ENCODE results near the gene ANGPTL4. TPM values are rescaled to one million over a fixed set of nuclear protein-coding genes. Genes with fewer than 3 reads are reported as not detected.
"Not testable (repeated sequence)": the region's sequence is repeated elsewhere in the genome, so short reads cannot be mapped to it uniquely, and the experiment has no call there.

Gene ANGPTL4
- total RNA-seq, 1 experiment from 2014 or later = 32.8 TPM

GRCh38 chr19:8403820-8404109, 39.8 kb downstream of the ANGPTL4 start:
- ChIA-PET CTCF (no interaction called here), POLR2A (no interaction called here)
- Mint-ChIP-seq H3K27me3 (ENCODE audit: insufficient read depth, unreplicated experiment) (no peaks in the 10 kb centered on the region), H3K9me3 (ENCODE audit: unreplicated experiment) (no peaks in the 10 kb centered on the region), H3K4me3 (ENCODE audit: unreplicated experiment) (no peak overlapping the region), H3K27ac (ENCODE audit: low read depth, unreplicated experiment) (no peak overlapping the region), H3K36me3 (ENCODE audit: insufficient read depth, unreplicated experiment) (peaks cover 26% of the 10 kb centered on the region), H3K4me1 (ENCODE audit: insufficient read depth, unreplicated experiment) (peaks cover 5% of the 10 kb centered on the region)
- TF ChIP-seq CTCF (IDR thresholded peaks at IDR 0.05; ENCODE audit: unreplicated experiment) = no peak
- TSS peak; percentile 51 for BruUV-seq (replicated peaks)
- intact Hi-C loops (cut with micrococcal nuclease) = no loop called here
- DNase-seq (ENCODE audit: unreplicated experiment) = no peak

- Mint-ChIP-seq H3K36me3 (ENCODE audit: insufficient read depth, unreplicated experiment) (peaks cover 26% of the 10 kb centered on the region), H3K27ac (ENCODE audit: low read depth, unreplicated experiment) (no peak overlapping the region), H3K4me3 (ENCODE audit: unreplicated experiment) (no peak overlapping the region), H3K27me3 (ENCODE audit: insufficient read depth, unreplicated experiment) (no peaks in the 10 kb centered on the region), H3K9me3 (ENCODE audit: unreplicated experiment) (no peaks in the 10 kb centered on the region), H3K4me1 (ENCODE audit: insufficient read depth, unreplicated experiment) (peaks cover 5% of the 10 kb centered on the region)
- ChIA-PET CTCF (interaction anchor here (0.6 to 2.3 kb wide), 5 partner anchors 40 to 1372 kb away, joined by 3 to 8 read pairs (median 3); partner anchors contain the start of gene ANGPTL4), POLR2A (interaction anchor here (1.4 kb wide), 1 partner anchor 15 kb away, joined by 7 read pairs; the partner anchor contains the start of gene RAB11B)
- DNase-seq (ENCODE audit: unreplicated experiment) = no peak
- intact Hi-C loops (cut with micrococcal nuclease) = no loop called here
- BruUV-seq (replicated peaks) = no TSS peak
- no peak for TF ChIP-seq CTCF (IDR thresholded peaks at IDR 0.05; ENCODE audit: unreplicated experiment)
Measured at GRCh38 chr19:8404391-8405151, 40.6 kb downstream of the ANGPTL4 start.

- H3K4me3 Mint-ChIP-seq (ENCODE audit: unreplicated experiment); H3K4me1 Mint-ChIP-seq (ENCODE audit: insufficient read depth, unreplicated experiment); H3K9me3 Mint-ChIP-seq (ENCODE audit: unreplicated experiment); DNase-seq (ENCODE audit: unreplicated experiment); BruUV-seq (replicated peaks); H3K27ac Mint-ChIP-seq (ENCODE audit: low read depth, unreplicated experiment); H3K27me3 Mint-ChIP-seq (ENCODE audit: insufficient read depth, unreplicated experiment); H3K36me3 Mint-ChIP-seq (ENCODE audit: insufficient read depth, unreplicated experiment): not testable (repeated sequence)
- intact Hi-C loops (cut with micrococcal nuclease) = loop anchor here (5.0 kb wide), 1 partner anchor 37 kb away; no protein-coding TSS in a partner anchor
- POLR2A ChIA-PET = interaction anchor here (0.6 to 1.7 kb wide), 4 partner anchors 69 to 122 kb away, joined by 3 to 4 read pairs (median 3); no protein-coding TSS in a partner anchor
- CTCF ChIA-PET = interaction anchor here (0.6 to 1.6 kb wide), 7 partner anchors 50 to 604 kb away, joined by 3 to 4 read pairs (median 3); no protein-coding TSS in a partner anchor
Measured at GRCh38 chr19:8410718-8411117, 46.8 kb downstream of the ANGPTL4 start.

- Mint-ChIP-seq H3K4me1 (ENCODE audit: insufficient read depth, unreplicated experiment) (no peaks in the 10 kb centered on the region), H3K4me3 (ENCODE audit: unreplicated experiment) (peak within 1 kb of the TSS; percentile 41), H3K27ac (ENCODE audit: low read depth, unreplicated experiment) (no peak within 1 kb of the TSS), H3K9me3 (ENCODE audit: unreplicated experiment) (no peaks in the 10 kb centered on the region), H3K36me3 (ENCODE audit: insufficient read depth, unreplicated experiment) (no peaks in the 10 kb centered on the region), H3K27me3 (ENCODE audit: insufficient read depth, unreplicated experiment) (no peaks in the 10 kb centered on the region)
- CTCF ChIA-PET = interaction anchor here (0.6 to 2.2 kb wide), 20 partner anchors 10 to 1241 kb away, joined by 3 to 20 read pairs (median 3); partner anchors contain the start of genes HNRNPM and RAB11B
- peak; percentile 61 for TF ChIP-seq CTCF (IDR thresholded peaks at IDR 0.05; ENCODE audit: unreplicated experiment)
- POLR2A ChIA-PET = interaction anchor here (0.7 to 3.8 kb wide), 14 partner anchors 11 to 101 kb away, joined by 3 to 45 read pairs (median 4); partner anchors contain the start of genes ANGPTL4, HNRNPM and ZNF414
- BruUV-seq (replicated peaks) = no TSS peak
- DNase-seq (ENCODE audit: unreplicated experiment) = peak; percentile 96
- intact Hi-C loops (cut with micrococcal nuclease) = loop anchor here (2.0 to 5.0 kb wide), 2 partner anchors 34 to 94 kb away; no protein-coding TSS in a partner anchor
Measured at GRCh38 chr19:8412783-8413628, 49.1 kb downstream of the ANGPTL4 start, which contains the start of gene MARCHF2. Gene MARCHF2, plus strand, starts transcription at chr19:8413305. Its CDS starts 8,536 bp downstream, at chr19:8421841.

Measured in MCF 10A (cell line).